Measurements from ENCODE around the gene MYO3B.

Gene MYO3B

DNA sequence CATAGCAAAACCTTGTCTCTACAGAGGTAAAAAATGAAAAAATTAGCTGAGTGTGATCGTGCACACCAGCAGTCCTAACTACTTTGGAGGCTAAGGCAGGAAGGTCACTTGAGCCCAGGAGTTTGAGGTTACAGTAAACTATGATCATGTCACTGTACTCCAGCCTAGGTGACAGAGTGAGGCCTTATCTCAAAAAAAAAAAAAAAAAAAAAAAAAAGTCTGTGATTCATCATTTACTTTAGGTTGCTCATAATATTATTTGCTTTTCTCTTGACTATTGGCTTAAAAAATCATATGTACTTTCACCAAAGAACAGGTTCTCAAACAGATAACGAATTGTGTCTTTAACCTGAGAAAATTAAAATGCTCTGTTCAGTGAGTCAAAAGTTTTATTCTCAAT is 129.1 kb downstream of the MYO3B start:
- no peak for DNase-seq

DNA sequence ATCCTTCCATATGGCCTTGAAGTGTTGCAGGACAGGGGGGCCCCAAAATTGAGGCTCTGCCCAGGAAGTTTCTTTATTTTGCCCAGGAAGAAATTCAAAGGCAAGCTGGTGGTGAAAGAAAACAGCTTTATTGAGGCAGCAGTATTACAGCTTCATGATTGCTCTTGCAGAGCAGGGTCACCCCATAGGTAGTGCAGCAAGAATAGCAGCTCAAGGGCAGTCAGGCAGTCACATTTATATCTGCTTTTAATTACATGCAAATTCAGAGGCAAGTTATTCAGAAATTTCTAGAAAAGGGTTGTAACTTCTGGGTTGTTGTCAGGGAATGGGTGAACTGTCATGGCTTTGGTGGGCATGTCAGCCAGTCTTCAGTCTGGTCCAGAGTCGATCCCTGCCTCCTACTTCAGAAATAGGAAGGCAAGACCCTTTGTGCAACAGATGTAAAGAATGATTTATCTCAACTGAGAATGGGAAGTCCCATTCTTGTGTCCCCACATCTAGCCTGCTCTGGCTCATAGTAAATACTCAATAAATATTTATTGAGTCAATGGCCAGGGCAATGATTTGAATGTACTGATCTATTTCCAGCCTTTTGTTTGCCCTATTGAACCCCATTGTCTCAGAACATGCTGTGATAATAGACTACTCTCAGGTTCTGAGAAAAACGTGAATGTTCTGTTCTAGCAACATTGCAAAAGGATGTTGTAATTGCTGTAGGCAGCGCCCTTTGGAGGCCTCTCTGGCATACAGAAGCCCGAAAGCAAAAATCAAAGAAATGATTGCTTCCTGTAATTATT is 129.8 kb downstream of the MYO3B start:
- peak; percentile 30 for DNase-seq

DNA sequence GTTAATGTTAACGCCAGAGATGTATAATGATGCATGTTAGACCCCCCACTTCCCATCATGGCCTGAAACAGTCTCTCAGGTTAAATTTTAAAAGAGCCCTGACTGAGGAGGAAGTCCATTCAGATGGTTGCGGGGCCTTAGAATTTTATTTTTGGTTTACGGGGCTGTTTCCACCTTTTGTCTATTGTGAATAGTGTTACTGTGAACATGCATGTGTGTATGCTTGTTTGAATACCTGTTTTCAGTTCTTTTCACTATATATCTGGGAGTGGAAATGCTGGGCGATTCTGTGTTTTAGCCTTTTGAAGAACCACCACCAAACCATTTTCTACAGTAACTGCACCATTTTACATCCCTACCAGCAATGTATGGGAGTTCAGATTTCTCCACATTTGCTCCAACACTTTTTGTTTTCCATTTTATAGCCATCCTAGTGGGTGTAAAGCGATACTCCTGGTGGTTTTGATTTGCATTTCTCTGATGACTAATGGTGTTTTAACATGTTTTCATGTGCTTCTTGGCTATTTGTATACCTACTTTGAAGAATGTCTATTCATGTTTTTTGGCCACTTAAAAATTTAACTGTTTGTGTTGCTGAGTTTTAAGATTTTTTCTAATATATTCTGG is 133.0 kb downstream of the MYO3B start:
- DNase-seq = no peak

DNA sequence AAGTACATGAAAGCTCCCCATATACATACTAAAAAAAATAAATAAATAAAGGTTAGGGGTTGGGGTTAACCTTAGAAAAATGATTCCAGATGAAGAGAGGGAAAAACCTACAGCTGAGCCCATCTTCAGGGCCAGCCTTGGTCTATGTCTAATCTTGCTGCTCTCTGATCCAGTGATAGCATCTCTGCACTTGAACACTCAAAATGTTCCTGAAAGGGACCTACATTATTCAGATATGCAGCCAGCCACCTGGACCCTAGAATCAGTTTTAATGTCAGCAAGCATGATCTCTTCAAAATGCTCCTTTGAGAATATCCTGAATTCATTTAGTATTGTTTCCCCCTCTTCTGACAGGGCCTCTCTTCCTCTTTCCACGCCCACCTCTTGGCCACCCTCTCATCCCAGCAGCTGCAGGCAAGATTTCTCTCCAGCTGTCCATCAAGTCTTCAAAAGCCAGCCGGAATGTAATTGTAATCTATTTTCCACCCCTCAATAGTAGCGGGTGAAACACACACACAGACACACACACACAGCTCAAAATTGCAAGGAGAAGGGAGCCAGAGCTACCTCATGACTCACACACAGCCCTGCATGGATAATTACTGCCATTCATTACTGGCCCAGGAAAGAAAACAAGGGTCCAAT is 135.5 kb downstream of the MYO3B start:
- DNase-seq = peak; percentile 69

DNA sequence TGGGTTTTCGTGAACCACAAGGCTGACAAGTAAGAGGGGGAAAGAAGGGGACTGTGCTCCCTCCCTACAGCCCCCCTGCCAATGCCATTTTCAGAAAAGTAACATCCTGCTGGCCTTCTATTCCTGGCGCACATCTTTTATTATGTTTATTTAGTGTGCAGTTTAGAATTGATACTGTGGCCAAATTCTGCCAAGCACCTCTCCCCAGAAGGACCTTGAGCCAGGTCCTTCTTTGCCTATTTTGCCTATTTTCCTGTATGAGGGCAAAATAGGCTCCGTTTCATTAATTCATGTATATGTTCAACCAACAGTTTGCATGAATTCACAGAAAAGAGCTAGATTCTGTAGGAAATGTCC is 136.0 kb downstream of the MYO3B start:
- no peak for DNase-seq

DNA sequence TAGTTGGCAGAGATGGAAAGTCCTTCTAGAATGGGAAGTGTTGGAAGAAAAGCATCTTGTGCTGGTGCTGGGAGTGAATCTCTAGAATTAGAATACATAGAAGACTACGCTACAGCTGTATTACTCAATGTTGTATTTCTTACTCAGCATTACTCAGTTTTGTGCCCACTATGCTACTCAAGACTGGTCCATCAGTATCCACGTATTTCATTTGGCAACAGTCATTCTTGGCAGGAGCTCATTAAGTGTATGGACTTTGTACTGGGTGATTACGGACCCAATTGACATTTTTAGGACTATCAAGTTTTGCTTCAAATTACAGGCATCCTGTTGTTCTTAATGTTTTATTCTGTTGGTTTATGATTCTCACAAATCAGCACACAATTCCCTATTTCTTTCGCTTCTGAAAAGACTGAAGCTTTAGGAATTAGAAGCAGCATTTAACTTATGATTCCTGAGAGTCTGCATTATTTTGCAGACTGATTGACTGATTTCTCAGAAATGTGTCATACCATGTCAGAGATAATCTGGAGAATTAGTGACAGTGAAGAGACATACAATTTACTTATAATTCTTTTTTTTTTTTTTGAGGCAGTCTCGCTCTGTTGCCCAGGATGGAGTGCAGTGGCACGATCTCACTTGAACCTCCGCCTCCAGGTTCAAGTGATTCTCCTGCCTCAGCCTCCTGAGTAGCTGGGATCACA is 136.9 kb downstream of the MYO3B start:
- no peak for DNase-seq

DNA sequence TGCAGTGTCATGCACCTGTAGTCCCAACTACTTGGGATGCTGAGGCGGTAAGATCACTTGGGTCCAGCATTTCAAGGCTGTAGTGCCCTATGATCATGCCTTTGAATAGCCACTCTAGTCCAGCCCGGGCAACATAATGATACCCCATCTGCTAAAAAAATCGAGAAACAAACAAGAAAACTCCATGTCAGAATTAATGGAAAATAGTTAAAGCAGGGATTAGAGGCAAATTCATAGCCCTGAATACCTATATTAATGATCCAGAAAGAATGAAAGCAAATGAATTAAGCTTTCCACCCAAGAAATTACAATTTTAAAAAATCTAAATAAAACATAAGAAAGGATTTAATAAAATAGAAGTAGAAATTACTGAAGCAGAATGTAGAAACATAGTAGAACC is 143.0 kb downstream of the MYO3B start:
- DNase-seq = no peak

DNA sequence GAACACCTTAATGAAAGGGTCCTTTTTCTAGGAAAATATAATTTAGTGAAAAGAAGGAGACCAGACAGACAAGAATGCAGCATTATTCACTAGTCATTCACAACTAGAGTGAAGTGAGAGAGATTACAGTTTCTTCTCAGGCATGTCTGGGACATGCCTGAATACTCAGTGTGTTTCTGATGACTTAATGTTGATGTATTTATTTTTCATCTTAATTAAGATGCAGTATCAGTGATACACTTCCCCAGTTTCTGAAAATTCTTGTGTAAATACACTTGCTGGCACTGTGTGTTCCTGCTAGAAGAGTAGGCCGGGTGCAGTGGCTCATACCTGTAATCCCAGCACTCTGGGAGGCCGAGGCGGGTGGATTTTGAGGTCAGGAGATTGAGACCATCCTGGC is 143.6 kb downstream of the MYO3B start:
- no peak for DNase-seq

DNA sequence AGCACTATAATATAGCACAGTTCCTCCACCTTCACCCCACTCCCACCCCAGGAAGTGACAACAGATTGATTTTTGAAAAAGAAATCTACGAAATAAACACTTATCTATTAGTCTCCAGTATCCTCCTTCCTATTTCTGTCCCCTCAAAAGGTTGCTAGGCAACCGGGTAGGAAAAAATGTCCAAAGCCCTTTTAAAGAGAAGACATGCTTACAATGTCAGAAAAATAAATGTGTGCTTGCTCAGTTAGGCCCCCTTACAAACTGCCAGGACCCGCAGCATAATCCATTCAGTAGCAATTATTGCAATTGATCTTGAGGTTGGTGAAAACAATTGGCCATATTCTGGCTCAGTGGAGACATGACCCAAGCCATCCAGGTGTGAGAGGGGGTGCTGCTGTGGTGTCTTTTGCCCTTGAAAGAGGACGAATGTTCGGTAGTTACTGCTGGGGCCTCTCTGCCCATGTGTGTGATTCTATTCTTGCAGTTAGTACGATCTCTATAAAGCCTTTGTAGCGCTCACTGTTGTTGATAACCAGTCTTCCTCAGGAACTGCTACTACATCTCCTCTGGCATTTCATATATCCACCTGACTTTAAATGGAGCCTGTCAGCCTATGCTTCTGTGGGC is 144.3 kb downstream of the MYO3B start:
- no peak for DNase-seq

DNA sequence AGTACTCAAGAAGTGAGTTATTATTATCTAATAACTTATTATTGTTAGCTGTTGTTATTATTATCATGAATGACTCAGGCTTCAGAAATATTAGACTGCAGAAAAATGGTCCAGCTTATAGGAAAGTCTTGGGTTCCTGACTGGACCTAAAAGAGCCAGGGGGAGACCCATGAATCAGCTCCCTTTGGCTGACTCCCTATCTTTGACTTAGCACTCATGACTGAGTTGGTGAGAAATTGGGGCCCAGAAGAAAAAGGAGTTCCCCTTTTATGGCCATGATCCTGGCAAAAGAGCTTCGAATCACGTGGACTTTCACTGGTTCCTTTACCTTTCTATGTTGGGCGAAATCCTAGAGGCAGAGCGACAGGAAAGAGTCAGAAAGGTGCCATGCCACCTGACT is 145.8 kb downstream of the MYO3B start:
- no peak for DNase-seq

DNA sequence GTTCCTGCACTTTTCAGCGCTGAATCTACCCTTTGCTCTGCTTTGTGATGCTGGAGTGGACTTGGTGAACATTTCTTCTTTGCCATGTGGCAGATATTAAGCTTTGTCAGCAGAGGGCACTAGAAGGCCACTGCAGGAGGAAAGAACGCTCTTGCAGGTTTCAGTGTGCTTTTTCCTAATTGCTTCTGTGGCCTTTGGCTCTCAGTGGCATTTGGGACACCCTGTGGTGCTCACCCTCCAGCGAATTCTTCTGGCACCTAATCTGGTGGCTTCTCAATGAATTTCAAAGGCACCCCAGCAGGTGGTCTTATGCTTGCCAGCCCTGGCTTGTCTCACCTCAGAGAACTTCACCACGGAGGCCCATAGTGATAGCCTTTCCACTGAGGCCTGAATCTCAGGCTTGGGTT is 146.7 kb downstream of the MYO3B start:
- peak; percentile 88 for DNase-seq

DNA sequence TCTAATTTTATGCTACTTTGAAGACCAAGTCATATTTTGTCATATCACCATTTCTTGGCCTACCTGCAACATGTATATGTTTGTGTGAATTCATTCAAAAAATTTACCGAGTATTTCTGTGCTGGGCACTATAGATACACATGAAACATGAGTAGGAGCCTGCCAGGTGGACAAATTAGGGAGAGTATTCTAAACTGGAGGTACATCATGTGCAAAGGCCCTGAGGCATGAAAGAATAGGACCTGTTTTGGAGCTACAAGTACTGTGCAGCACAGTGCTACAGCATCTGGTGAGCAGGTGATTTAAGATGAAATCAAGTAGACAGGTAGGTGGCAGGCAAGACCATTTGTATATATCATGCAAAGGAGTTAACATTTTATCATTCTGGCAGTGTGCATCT is 152.9 kb downstream of the MYO3B start:
- DNase-seq = no peak

DNA sequence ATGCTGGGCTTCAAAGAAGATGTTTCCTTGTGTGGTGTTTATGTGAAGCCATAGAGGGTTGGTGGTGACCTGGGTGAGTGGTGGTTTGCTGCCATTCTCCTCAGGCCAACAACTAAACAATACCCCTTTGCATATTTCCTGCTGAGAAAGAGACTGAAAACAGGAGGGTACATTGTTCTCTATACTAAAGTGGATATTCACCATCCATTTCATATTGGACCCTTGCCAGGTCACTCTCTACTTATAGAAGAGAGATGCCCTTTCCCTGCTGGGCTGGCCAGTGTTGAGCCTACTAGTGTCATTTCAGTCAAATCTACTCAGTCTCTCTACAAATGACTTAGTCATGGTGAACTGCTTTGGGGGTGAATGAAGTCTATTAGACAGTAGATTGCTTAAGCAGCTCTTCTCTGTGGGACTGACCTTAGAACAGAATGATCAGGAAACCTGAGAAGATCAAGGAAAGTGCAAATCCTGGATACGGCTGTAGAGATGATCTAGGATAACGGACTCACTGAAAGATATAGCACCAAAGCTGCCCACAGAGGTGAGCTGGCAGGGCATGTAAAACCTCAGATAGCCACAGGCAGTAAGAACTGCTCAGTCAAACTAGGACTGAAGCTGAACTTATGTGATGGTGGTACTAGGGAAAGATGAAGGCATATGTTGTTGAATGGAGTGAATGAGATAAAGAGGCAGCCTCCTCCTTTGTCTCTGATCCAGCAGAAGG is 154.9 kb downstream of the MYO3B start:
- DNase-seq = peak; percentile 88

DNA sequence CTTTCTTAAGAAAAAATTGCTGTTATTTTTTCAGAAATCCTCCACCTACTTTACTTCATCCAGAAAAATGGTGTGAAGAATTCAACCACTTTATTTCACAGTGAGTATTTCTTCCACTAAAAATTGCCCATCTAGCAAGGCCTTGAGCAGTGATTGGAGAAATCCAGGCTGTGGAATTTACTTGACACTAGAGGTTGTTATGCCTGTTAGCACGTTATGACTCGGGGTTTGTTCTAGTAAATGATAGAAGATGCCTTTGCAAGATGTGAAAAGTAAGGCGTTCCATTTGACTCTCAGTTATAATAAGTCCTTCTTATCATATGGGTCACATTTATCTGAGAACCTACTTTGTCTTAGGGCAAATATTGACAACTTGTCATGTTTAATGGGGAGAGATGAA is 157.4 kb downstream of the MYO3B start:
- no peak for DNase-seq

DNA sequence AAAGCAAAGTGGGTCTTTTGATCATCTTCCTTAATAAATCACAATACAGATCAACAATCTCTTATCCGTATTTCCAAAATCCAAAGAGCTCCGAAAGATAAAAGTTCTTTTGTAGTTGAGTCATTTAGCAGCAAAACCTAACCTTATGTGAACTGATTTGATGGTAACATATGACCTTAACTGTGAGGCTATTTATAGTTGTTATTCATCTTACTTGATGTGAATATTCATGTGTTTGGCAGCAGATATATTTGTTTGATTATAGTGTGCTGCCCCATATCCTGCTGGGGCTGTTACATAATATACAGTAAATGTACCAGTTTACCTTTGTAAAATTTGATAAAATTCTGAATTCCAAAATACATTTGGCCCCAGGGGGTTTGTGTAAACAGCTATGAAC is 158.5 kb downstream of the MYO3B start:
- no peak for DNase-seq

DNA sequence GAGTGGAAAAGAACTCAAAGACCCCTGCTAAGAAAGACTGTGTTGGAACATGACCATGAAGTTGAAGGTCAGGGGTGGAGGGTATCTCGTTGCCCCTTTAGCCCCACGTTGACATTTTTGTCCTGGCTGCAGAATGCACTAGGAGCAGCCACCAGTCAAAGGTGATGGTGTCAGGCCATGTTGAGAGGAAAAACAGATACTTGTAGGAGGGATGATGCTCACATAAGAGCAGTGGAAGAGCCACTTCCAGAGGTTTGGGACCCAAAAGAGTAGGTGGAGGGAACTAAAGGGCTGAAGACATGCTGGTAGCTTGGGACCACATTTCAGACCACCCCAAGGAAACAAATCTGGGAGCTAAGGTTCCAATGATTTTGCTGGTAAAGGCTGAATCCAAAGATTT is 159.0 kb downstream of the MYO3B start:
- DNase-seq = no peak

DNA sequence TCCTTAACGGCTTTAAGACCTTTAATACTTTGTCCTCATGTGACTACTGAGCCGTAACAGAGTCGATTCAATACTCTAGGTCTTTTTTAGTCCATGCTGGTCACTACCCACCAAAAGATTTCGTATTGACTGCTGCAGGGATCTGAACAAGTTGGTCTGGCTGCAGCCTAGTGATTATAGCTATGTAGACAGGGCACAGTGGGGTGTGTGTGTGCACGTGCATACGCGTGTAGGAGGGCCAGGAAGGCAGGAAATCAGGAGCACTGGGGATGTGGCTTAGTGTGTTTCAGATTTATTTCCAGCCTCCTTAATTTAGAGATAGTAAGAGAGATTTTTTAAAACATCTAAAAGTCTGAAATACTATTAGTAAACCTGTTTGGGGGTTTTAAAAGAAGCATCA is 161.4 kb downstream of the MYO3B start:
- DNase-seq = peak; percentile 49

DNA sequence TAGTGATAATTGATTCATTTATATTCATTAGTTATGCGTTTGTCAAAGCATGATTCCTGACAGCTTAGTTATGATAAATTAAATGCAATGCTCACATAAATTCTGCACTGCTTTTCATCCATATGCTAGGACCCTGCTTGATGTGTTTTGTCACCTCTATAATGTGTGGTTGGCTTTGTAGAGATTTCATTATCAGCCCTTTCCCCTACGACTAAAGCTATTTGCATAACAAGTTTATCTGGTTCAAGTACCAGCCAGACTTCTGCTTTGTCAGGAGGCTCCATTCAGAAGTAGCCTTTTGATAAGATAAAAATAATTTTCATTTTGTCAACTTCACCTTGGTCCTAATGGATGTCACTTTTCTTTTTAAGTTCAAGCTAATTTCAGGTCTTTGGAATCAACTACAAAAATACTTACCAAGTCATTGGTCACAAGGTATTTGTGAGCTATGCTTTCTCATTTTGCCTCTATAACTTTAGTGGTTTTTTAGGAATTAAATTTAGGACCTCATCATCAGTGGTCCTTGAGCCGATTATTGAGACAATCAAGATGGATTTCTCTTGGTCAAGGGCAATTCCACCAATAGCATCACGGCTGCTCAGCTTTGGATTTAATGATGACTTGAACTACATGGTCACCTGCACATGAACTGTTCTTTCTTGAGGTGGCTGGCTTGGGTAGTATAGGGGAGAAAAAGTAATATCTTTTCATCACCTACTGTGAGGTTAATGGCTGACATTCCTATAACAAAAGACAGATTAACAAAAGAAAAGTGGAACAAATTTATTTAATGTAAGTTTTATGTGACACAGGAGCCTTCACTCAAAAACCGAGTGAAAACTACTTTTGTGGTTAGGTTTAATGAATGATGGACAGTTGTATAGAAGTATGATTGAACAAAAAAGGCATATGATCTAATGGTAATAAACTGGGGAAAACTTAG is 162.1 kb downstream of the MYO3B start:
- no peak for DNase-seq

DNA sequence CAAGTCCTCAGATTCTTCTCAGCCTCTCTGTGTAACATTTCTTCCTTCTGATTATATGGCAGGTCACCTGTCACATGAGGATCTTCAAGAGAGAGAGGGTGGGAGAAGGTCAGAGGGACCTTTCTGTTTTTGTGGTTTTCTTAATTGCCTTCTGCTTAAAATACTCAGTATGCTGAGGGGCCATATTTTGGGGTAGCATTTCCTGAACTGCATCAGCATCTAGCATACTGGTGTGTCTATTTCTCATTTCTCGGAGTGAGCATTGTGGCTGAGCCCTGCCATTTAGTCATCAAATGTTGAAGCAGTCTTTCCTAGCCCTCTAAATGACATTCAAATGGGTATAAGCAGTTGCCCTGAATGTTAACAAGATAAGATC is 162.7 kb downstream of the MYO3B start:
- DNase-seq = no peak

DNA sequence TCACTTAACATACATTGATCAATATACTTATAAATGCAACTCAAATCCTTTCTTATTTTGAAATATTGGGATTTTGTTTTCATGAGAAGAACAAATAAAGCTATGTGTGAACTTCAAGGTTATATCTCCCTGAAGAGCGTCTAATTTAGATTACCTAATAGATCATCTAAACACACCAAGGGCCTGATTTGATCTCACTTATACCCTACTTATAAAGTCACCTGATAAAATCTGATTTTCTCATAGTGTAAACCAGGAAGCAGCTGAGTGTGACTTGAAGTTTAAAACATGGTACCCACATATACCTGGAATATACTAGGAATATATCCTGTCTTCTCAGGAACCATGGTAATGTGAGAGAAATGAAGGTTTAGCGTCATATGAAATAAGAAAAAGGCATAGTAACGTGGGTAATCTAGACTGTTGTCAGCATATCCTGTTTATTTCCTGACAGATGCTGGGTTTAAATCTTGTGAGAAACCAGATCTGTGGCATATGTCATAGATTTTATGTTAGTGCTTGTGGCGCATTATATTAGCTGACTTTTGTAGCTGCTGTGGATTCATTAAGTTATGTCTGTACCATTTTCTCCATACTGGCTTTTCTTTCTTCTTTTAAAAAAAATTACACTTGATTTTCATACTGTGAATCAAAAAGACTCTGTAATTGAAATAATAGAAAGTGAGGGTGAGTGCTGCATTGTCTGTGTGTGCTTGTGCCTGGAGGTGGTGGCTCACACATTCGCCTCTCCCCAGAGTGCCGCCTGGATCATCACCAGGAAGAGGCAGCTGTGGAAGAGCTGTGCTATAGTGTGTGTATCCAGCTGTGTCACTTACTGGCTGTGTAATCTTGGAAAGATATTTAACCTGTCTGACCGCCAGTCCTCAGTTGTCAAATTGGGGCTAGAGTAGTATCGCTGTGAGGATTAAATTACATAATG is 164.0 kb downstream of the MYO3B start:
- DNase-seq = peak; percentile 24
